Endothelial cell (in vitro differentiated cells): Measurements from ENCODE around the gene P2RY4. TPM values are rescaled to one million over a fixed set of nuclear protein-coding genes. Genes with fewer than 3 reads are reported as not detected.
"Not testable (repeated sequence)": the region's sequence is repeated elsewhere in the genome, so short reads cannot be mapped to it uniquely, and the experiment has no call there.

Experiments used
- DNase-seq: peaks from one replicate; pipeline ENCODE4 v3.0.0; 2021; ENCODE audit warnings: low spot score
- H3K27ac Mint-ChIP-seq: one replicate; pipeline ENCODE4 v1.8.0; 2021; ENCODE audit warnings: mixed read lengths, inconsistent platforms; ENCODE audit not compliant: unreplicated experiment
- H3K27me3 Mint-ChIP-seq: one replicate; pipeline ENCODE4 v1.8.0; 2021; ENCODE audit warnings: mild to moderate bottlenecking, moderate library complexity, mixed read lengths, inconsistent platforms; ENCODE audit not compliant: unreplicated experiment
- H3K36me3 Mint-ChIP-seq: one replicate; pipeline ENCODE4 v1.8.0; 2021; ENCODE audit warnings: mild to moderate bottlenecking, low read depth, mixed read lengths, inconsistent platforms; ENCODE audit not compliant: unreplicated experiment
- H3K4me1 Mint-ChIP-seq: one replicate; pipeline ENCODE4 v1.8.0; 2021; ENCODE audit warnings: mild to moderate bottlenecking, mixed read lengths, inconsistent platforms; ENCODE audit not compliant: unreplicated experiment
- H3K4me3 Mint-ChIP-seq: one replicate; pipeline ENCODE4 v1.8.0; 2021; ENCODE audit warnings: mild to moderate bottlenecking, mixed read lengths, inconsistent platforms; ENCODE audit not compliant: unreplicated experiment
- H3K9me3 Mint-ChIP-seq: one replicate; pipeline ENCODE4 v1.8.0; 2021; ENCODE audit warnings: mixed read lengths, inconsistent platforms; ENCODE audit not compliant: unreplicated experiment
- total RNA-seq: library from RNA; stranded (reverse); fragmentation: NEBNext Ultra II Directional; extraction: Animal tissue kit (Norgen Biotek cat#: 25700); gene quantifications from one replicate; pipeline ENCODE4 v1.2.1, GENCODE V29; 2021; ENCODE audit not compliant: unreplicated experiment
- TF ChIP-seq, protein P1 (sequence below): fragments of 200-600 bp; sonication (generic); IDR thresholded peaks from one replicate; pipeline ENCODE4 v1.5.0; 2021; ENCODE audit warnings: antibody characterized with exemption; ENCODE audit not compliant: unreplicated experiment

P2RY4 gene
- total RNA-seq, 1 donor from 2014 or later = 0.38 TPM

DNA sequence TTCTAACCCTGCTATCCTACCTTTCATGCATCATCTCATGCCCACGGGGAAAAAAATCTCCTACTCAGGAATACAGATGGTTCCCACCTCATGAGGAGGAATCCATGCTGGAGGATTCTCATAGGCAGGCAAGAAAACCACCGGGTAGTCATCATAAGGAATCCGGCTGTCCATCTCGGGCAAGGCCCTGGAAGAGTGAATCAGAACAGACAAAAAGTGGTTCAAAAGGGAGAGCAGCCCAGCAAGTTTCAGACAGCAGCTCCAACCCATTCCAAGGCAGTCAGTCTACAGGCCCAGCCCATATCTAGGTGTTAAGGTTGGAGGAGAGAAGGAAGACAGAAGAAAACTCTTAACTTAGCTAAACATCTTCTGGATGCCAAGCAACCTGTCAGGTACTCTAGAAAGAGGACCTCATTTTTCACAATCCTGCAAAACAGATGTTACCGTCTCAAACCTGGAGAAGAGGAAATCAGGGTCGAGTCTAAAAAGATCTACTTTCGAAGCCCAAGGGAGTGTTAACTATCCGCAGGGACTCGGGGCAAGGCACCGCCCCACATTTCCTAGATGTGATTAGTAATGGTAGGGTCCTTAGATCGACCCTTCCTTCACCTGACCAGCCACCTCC is 29.3 kb upstream of the P2RY4 start:
- TF ChIP-seq, protein P1, sequence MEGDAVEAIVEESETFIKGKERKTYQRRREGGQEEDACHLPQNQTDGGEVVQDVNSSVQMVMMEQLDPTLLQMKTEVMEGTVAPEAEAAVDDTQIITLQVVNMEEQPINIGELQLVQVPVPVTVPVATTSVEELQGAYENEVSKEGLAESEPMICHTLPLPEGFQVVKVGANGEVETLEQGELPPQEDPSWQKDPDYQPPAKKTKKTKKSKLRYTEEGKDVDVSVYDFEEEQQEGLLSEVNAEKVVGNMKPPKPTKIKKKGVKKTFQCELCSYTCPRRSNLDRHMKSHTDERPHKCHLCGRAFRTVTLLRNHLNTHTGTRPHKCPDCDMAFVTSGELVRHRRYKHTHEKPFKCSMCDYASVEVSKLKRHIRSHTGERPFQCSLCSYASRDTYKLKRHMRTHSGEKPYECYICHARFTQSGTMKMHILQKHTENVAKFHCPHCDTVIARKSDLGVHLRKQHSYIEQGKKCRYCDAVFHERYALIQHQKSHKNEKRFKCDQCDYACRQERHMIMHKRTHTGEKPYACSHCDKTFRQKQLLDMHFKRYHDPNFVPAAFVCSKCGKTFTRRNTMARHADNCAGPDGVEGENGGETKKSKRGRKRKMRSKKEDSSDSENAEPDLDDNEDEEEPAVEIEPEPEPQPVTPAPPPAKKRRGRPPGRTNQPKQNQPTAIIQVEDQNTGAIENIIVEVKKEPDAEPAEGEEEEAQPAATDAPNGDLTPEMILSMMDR = no peak
- Mint-ChIP-seq H3K36me3 (peaks cover 4% of the 10 kb centered on the region), H3K4me3 (peak overlapping the region; percentile 95), H3K9me3 (no peaks in the 10 kb centered on the region), H3K27me3 (peaks cover 2% of the 10 kb centered on the region), H3K27ac (peak overlapping the region; percentile 80), H3K4me1 (peaks cover 3% of the 10 kb centered on the region)
- no peak for DNase-seq

DNA sequence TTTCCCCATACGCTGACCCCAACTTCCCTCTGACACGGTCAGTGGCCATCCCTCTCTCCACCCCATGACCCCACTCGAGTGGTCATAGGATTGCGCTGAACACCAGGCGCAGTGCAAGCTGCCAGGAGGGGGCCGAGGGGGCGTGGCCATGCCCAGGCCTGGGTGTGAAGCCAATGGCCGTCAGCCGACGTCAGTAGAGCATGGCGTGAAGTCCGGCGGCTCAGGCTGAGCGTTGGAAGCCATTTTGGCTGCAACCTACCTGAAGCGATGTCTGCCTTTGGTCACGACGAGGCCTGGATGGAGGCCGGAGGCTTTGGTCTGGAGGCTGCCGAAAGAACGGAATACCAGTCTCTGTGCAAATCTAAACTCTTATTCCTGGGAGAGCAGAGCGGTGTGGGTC is 21.9 kb upstream of the P2RY4 start, which contains the start of gene RAB41:
TSS of gene RAB41 (plus strand) at position 222 of the 400 bp plus-strand sequence. CDS start at position 268, 46 bp downstream.
- H3K4me3 Mint-ChIP-seq = no peak within 1 kb of the TSS
- TF ChIP-seq, protein P1 = no peak
- no peaks in the 10 kb centered on the region for H3K27me3 Mint-ChIP-seq
- DNase-seq = no peak
- no peak within 1 kb of the TSS for H3K27ac Mint-ChIP-seq
- H3K36me3 Mint-ChIP-seq = peaks cover 7% of the 10 kb centered on the region
- no peaks in the 10 kb centered on the region for H3K9me3 Mint-ChIP-seq
- H3K4me1 Mint-ChIP-seq = no peaks in the 10 kb centered on the region

DNA sequence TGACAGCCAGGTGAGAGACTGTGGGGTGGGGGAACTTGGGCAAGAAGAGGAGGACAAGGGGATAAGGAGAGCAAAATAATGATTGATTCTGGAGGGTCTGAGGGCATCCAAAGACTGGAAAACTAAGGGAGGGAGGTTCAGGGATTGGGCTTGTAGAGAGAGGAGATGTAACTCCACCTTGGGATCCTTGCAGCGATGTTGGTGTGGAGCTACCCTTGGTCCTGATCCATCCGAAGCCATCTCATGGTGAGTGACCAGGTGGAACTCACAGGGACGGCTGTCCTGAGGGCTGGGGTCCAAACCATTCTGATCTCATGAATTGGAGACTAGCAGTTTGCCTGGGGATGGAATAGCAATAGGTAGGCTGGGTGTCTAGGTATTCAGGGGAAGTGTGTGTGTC is 20.6 kb upstream of the P2RY4 start:
- Mint-ChIP-seq H3K4me3 (no peak overlapping the region), H3K4me1 (no peaks in the 10 kb centered on the region), H3K36me3 (peaks cover 7% of the 10 kb centered on the region), H3K9me3 (no peaks in the 10 kb centered on the region), H3K27me3 (no peaks in the 10 kb centered on the region), H3K27ac (no peak overlapping the region)
- DNase-seq = no peak
- TF ChIP-seq, protein P1 = no peak

DNA sequence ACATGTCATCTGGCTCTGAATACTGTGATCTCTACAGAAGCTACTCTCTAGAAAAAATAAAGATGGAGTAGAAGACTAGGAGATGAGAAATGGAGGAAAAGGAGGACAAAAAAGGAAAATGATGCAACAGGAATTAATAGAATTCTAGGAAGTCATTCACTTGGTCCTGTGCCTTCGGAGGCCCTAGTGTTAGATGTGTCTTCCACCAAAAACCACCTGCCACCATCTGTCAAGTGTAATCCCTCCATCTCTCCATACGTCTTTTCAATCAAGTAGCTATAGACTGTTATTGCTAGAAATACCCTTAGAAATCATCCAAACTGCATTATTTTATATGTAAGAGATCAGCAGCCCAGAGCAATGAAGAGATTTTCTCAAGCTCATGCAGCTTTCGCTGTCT is 19.1 kb upstream of the P2RY4 start:
- no peak for DNase-seq
- Mint-ChIP-seq H3K9me3 (no peaks in the 10 kb centered on the region), H3K4me1 (no peaks in the 10 kb centered on the region), H3K36me3 (peaks cover 7% of the 10 kb centered on the region), H3K4me3 (no peak overlapping the region), H3K27ac (no peak overlapping the region), H3K27me3 (no peaks in the 10 kb centered on the region)
- TF ChIP-seq, protein P1 = no peak

DNA sequence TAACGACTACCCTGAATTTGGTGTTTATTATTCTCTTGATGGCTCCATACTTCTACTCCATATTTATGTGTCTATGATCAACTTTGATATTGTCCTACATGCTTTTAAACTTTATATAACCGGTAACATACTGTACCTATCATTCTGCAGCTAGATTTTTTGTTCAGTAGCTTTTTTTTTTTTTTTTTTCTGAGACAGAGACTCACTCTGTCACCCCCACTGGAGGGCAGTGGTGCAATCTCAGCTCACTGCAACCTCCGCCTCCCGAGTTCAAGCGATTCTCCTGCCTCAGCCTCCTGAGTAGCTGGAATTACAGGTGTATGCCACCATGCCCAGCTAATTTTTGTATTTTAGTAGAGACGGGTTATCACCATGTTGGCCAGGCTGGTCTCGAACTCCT is 14.0 kb upstream of the P2RY4 start:
- not testable (repeated sequence) for H3K4me3 Mint-ChIP-seq, H3K27me3 Mint-ChIP-seq, H3K4me1 Mint-ChIP-seq, H3K27ac Mint-ChIP-seq, H3K9me3 Mint-ChIP-seq, DNase-seq, H3K36me3 Mint-ChIP-seq
